GM12875 (cell line): ENCODE measurements around the gene PSEN1.

Experiments used
- H3K4me3 ChIP-seq: one replicate; pipeline ENCODE4 v1.5.1; 2011; ENCODE audit warnings: low read depth, low read length, control low read depth
- CTCF ChIP-seq: IDR thresholded peaks from 2 replicates; pipeline ENCODE4 v1.5.1; 2011; ENCODE audit warnings: low read depth, mild to moderate bottlenecking, control low read depth, inconsistent platforms, low read length, moderate library complexity, borderline replicate concordance; ENCODE audit not compliant: insufficient read depth

PSEN1 gene

GRCh38 chr14:73252491-73253322, 116.4 kb downstream of the PSEN1 start:
- no peak for TF ChIP-seq CTCF

GRCh38 chr14:73253323-73253610, 117.0 kb downstream of the PSEN1 start:
- no peak for TF ChIP-seq CTCF
- H3K4me3 ChIP-seq = no peak overlapping the region

More at GRCh38 chr14:73252491-73253322, 116.4 kb downstream of the PSEN1 start:
- no peak overlapping the region for H3K4me3 ChIP-seq

- no peak overlapping the region for H3K4me3 ChIP-seq
- no peak for TF ChIP-seq CTCF
These were observed 117.4 kb downstream of the PSEN1 start for GRCh38 chr14:73253721-73254120.

GRCh38 chr14:73254247-73255004, 118.1 kb downstream of the PSEN1 start:
- no peak overlapping the region for H3K4me3 ChIP-seq
- TF ChIP-seq CTCF = no peak

GRCh38 chr14:73255005-73255400, 118.7 kb downstream of the PSEN1 start:
- H3K4me3 ChIP-seq = no peak overlapping the region
- TF ChIP-seq CTCF = no peak

- no peak overlapping the region for H3K4me3 ChIP-seq
- no peak for TF ChIP-seq CTCF
These were observed 119.5 kb downstream of the PSEN1 start for GRCh38 chr14:73255693-73256225.
